ENCODE data around the gene TXLNB.

The TXLNB gene

GRCh38 chr6:139205843-139206242 is 86.0 kb downstream of the TXLNB start:
- no peak overlapping the region for H3K4me3 ChIP-seq
- no peaks in the 10 kb centered on the region for H3K27me3 ChIP-seq
- H3K36me3 ChIP-seq: no peaks in the 10 kb centered on the region
- peaks cover 0 to 42% (median 8%) of the 10 kb centered on the region in 3 donors for H3K9me3 ChIP-seq
- no peak for DNase-seq
- intact Hi-C loops (cut with DNase I; ENCODE audit: low total_unique reads): no loop called here
- TF ChIP-seq, protein P1, sequence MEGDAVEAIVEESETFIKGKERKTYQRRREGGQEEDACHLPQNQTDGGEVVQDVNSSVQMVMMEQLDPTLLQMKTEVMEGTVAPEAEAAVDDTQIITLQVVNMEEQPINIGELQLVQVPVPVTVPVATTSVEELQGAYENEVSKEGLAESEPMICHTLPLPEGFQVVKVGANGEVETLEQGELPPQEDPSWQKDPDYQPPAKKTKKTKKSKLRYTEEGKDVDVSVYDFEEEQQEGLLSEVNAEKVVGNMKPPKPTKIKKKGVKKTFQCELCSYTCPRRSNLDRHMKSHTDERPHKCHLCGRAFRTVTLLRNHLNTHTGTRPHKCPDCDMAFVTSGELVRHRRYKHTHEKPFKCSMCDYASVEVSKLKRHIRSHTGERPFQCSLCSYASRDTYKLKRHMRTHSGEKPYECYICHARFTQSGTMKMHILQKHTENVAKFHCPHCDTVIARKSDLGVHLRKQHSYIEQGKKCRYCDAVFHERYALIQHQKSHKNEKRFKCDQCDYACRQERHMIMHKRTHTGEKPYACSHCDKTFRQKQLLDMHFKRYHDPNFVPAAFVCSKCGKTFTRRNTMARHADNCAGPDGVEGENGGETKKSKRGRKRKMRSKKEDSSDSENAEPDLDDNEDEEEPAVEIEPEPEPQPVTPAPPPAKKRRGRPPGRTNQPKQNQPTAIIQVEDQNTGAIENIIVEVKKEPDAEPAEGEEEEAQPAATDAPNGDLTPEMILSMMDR (IDR thresholded peaks at IDR 0.05): no peak
- no peaks in the 10 kb centered on the region for H3K4me1 ChIP-seq
- H3K27ac ChIP-seq: no peak overlapping the region

- peaks cover 0 to 33% (median 8%) of the 10 kb centered on the region in 3 donors for H3K9me3 ChIP-seq
- no peaks in the 10 kb centered on the region for H3K4me1 ChIP-seq
- H3K27ac ChIP-seq: no peak overlapping the region
- DNase-seq: no peak
- TF ChIP-seq, protein P1 (IDR thresholded peaks at IDR 0.05): no peak
- no peaks in the 10 kb centered on the region for H3K36me3 ChIP-seq
- no peaks in the 10 kb centered on the region for H3K27me3 ChIP-seq
- H3K4me3 ChIP-seq: no peak overlapping the region
- intact Hi-C loops (cut with DNase I; ENCODE audit: low total_unique reads): no loop called here
These were observed 86.8 kb downstream of the TXLNB start for GRCh38 chr6:139204978-139205377.

- TF ChIP-seq, protein P1 (IDR thresholded peaks at IDR 0.05): no peak
- H3K4me3 ChIP-seq: no peak overlapping the region
These were observed 90.4 kb downstream of the TXLNB start for GRCh38 chr6:139201378-139201777.

GRCh38 chr6:139198529-139199288 is 93.1 kb downstream of the TXLNB start:
- Histone ChIP-seq H3K4me1 (no peaks in the 10 kb centered on the region), H3K9me3 (peaks cover 0 to 3% (median 0%) of the 10 kb centered on the region in 3 donors), H3K27ac (no peak overlapping the region), H3K27me3 (no peaks in the 10 kb centered on the region), H3K36me3 (no peaks in the 10 kb centered on the region), H3K4me3 (no peak overlapping the region)
- no peak for DNase-seq
- intact Hi-C loops (cut with DNase I; ENCODE audit: low total_unique reads): no loop called here
- TF ChIP-seq, protein P1 (IDR thresholded peaks at IDR 0.05): no peak

More at GRCh38 chr6:139201378-139201777, 90.4 kb downstream of the TXLNB start:
- Histone ChIP-seq H3K27me3 (no peaks in the 10 kb centered on the region), H3K9me3 (peaks cover 0 to 9% (median 5%) of the 10 kb centered on the region in 3 donors), H3K27ac (no peak overlapping the region), H3K4me1 (no peaks in the 10 kb centered on the region), H3K36me3 (no peaks in the 10 kb centered on the region)
- no peak for DNase-seq
- intact Hi-C loops (cut with DNase I; ENCODE audit: low total_unique reads): no loop called here

- no peak for DNase-seq
- no peaks in the 10 kb centered on the region for H3K4me1 ChIP-seq
- TF ChIP-seq, protein P1 (IDR thresholded peaks at IDR 0.05): no peak
- no peaks in the 10 kb centered on the region for H3K27me3 ChIP-seq
- H3K27ac ChIP-seq: no peak overlapping the region
- no peaks in the 10 kb centered on the region for H3K9me3 ChIP-seq
- intact Hi-C loops (cut with DNase I; ENCODE audit: low total_unique reads): no loop called here
- no peak overlapping the region for H3K4me3 ChIP-seq
- H3K36me3 ChIP-seq: no peaks in the 10 kb centered on the region
These were observed 97.1 kb downstream of the TXLNB start for GRCh38 chr6:139194740-139195139.
